LNCAP (cell line): Measurements from ENCODE around the gene RAP1A.

Experiments used
- CTCF ChIP-seq: fragments of 450-650 bp; IDR thresholded peaks from 2 replicates; pipeline ENCODE4 v1.5.1; 2017; ENCODE audit warnings: mild to moderate bottlenecking

The RAP1A gene

GRCh38 chr1:111739925-111740765, 120.6 kb downstream of the RAP1A start:
- no peak for TF ChIP-seq CTCF

- TF ChIP-seq CTCF, result no peak
Measured at GRCh38 chr1:111742938-111743549, 123.5 kb downstream of the RAP1A start.

- TF ChIP-seq CTCF, result no peak
Measured at GRCh38 chr1:111743679-111744101, 124.1 kb downstream of the RAP1A start.

- no peak for TF ChIP-seq CTCF
Measured at GRCh38 chr1:111745675-111746613, 126.4 kb downstream of the RAP1A start.

- TF ChIP-seq CTCF, result no peak
Measured at GRCh38 chr1:111746614-111746999, 127.0 kb downstream of the RAP1A start.

- TF ChIP-seq CTCF, result peak; percentile 63
Measured at GRCh38 chr1:111747282-111747734, 127.7 kb downstream of the RAP1A start.

GRCh38 chr1:111747947-111748346, 128.4 kb downstream of the RAP1A start:
- TF ChIP-seq CTCF, result no peak
